Fibroblast of mammary gland (primary cell): Measurements from ENCODE around the gene HAPLN3.
A peak's percentile ranks its signal among the peaks of the same experiment; 100 is the strongest.

ENCODE experiments used
- DNase-seq: peaks from one replicate; pipeline ENCODE4 v3.0.0-alpha.2; 2010; ENCODE audit warnings: low read depth
- H3K4me3 ChIP-seq: 2 replicates; pipeline ENCODE4 v1.5.1; 2011; ENCODE audit warnings: low read depth, mild to moderate bottlenecking, low read length, moderate library complexity; ENCODE audit not compliant: control insufficient read depth
- TF ChIP-seq, protein P1 (sequence below): conservative IDR thresholded peaks from 2 replicates; pipeline ENCODE4 v1.5.1; 2011; ENCODE audit warnings: low read depth, low read length, inconsistent platforms; ENCODE audit not compliant: control insufficient read depth, insufficient read depth

The HAPLN3 gene

GRCh38 chr15:88896333-88897033 is 1.1 kb upstream of the HAPLN3 start:
- no peak for DNase-seq
- TF ChIP-seq, protein P1, sequence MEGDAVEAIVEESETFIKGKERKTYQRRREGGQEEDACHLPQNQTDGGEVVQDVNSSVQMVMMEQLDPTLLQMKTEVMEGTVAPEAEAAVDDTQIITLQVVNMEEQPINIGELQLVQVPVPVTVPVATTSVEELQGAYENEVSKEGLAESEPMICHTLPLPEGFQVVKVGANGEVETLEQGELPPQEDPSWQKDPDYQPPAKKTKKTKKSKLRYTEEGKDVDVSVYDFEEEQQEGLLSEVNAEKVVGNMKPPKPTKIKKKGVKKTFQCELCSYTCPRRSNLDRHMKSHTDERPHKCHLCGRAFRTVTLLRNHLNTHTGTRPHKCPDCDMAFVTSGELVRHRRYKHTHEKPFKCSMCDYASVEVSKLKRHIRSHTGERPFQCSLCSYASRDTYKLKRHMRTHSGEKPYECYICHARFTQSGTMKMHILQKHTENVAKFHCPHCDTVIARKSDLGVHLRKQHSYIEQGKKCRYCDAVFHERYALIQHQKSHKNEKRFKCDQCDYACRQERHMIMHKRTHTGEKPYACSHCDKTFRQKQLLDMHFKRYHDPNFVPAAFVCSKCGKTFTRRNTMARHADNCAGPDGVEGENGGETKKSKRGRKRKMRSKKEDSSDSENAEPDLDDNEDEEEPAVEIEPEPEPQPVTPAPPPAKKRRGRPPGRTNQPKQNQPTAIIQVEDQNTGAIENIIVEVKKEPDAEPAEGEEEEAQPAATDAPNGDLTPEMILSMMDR = no peak
- H3K4me3 ChIP-seq = no peak overlapping the region

GRCh38 chr15:88894348-88894818 is 961 bp downstream of the HAPLN3 start:
- TF ChIP-seq, protein P1 = peak; percentile 57
- peak; percentile 38 for DNase-seq
- no peak overlapping the region for H3K4me3 ChIP-seq

GRCh38 chr15:88891540-88892254 is 3.6 kb downstream of the HAPLN3 start:
- TF ChIP-seq, protein P1 = no peak
- no peak overlapping the region for H3K4me3 ChIP-seq
- DNase-seq = no peak

DNA sequence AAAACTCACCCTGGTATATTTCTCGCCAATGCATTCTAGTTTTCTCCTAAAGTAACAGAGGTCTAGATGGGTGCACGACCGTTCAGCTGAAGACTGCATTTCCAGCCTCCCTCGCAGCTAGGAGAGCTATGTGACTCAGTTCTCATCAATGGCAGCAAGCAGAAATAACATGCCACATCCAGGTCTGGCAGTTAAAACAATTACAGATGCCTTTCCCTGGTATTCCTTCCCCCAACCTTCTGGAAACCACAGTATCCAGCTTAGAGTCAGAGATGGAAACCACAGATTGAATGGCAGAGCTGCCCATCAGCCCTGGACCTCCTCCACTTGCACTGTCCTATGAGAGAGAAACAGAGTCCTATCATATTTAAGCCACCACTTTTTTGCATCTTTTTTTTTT is 4.8 kb downstream of the HAPLN3 start:
- TF ChIP-seq, protein P1 = no peak
- DNase-seq = no peak
- no peak overlapping the region for H3K4me3 ChIP-seq

- TF ChIP-seq, protein P1 = no peak
- no peak for DNase-seq
- H3K4me3 ChIP-seq = no peak overlapping the region
Observed at GRCh38 chr15:88888719-88889118, 6.6 kb downstream of the HAPLN3 start.

DNA sequence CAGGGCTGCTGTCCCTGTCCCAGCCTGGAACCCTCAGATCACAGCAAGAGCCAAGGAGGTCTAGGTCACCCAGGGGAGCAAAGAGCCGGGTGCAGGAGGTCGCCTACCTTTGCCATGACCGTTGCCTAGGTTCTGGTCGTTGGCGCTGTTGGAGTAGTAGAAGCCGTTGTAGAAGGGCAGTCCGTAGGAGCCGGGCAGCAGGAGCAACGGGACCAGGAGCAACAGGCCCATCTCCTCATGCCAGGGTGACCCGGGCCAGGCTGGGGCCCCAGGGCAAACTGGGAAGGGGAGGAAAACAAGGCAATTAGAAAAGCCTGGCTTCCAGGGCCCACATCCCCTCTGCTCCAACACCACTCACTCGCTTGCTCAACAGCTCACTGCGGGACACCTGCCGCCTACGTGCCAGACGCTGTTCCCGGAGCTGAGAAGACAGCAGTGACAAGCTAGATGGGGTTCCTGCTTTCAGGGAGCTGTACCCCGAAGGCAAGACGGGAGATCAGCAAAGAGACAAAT is 8.2 kb downstream of the HAPLN3 start:
- DNase-seq = no peak
- TF ChIP-seq, protein P1 = no peak

More for the DNA sequence above, 8.2 kb downstream of the HAPLN3 start:
- no peak overlapping the region for H3K4me3 ChIP-seq
